Measurements from ENCODE around the gene E2F7.

- TF ChIP-seq ZNF660 (CRISPR knock-in tag; IDR thresholded peaks at IDR 0.05; ENCODE audit: borderline replicate concordance, low read depth) = no peak
- TF ChIP-seq, protein P1, sequence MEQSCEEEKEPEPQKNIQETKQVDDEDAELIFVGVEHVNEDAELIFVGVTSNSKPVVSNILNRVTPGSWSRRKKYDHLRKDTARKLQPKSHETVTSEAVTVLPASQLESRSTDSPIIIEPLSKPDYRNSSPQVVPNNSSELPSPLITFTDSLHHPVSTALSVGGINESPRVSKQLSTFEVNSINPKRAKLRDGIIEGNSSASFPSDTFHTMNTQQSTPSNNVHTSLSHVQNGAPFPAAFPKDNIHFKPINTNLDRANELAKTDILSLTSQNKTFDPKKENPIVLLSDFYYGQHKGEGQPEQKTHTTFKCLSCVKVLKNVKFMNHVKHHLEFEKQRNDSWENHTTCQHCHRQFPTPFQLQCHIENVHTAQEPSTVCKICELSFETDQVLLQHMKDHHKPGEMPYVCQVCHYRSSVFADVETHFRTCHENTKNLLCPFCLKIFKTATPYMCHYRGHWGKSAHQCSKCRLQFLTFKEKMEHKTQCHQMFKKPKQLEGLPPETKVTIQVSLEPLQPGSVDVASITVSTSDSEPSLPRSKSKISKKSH (CRISPR knock-in tag; IDR thresholded peaks at IDR 0.05; ENCODE audit: borderline replicate concordance) = no peak
- TF ChIP-seq PAF1 (CRISPR knock-in tag; IDR thresholded peaks at IDR 0.05) = no peak
- TF ChIP-seq SRSF9 (IDR thresholded peaks at IDR 0.05; ENCODE audit: borderline replicate concordance, insufficient read depth, low read depth, low read length, poor library complexity, severe bottlenecking) = no peak
These were observed 11.5 kb upstream of the E2F7 start for GRCh38 chr12:77076886-77077285.
